Measurements from ENCODE around the gene GPR162.

GPR162 gene

DNA sequence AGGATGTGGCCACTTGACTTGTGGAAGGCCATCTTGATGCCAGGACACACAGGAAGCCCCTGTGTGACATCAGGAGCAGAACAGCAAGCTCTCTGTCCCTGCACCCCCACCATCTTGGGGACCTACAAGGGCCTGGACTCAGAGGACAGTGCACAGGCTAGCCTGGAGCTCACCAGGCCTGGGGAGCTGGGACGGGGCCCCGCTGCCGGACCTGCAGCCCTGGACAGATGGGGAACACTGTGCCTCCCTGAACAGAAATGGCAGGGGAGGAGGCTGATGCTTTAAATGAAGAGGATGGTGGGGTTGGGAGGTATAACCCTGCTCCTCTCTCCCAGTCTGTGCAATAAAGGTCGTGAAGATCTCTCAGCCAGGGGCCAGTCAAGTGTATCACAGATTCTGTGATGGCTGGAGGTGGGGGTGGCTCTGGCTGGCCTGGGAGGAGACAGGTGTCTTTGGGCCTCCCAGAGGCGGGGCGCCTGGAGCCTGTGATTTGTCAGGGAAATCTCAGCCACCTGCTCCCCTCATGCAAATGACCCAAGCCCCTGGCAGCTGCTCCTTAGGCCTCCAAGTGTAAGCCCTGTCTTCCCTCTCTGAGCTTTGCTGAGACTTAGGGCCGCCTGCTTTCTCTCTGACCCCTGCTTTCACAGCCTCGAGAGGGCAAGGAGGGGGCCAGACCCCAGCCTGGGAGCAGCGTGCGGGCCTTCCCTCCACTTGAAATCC lies 18.0 kb downstream of the GPR162 start:
- no peak for DNase-seq

GRCh38 chr12:6840330-6840729 lies 18.7 kb downstream of the GPR162 start:
- DNase-seq, result no peak

DNA sequence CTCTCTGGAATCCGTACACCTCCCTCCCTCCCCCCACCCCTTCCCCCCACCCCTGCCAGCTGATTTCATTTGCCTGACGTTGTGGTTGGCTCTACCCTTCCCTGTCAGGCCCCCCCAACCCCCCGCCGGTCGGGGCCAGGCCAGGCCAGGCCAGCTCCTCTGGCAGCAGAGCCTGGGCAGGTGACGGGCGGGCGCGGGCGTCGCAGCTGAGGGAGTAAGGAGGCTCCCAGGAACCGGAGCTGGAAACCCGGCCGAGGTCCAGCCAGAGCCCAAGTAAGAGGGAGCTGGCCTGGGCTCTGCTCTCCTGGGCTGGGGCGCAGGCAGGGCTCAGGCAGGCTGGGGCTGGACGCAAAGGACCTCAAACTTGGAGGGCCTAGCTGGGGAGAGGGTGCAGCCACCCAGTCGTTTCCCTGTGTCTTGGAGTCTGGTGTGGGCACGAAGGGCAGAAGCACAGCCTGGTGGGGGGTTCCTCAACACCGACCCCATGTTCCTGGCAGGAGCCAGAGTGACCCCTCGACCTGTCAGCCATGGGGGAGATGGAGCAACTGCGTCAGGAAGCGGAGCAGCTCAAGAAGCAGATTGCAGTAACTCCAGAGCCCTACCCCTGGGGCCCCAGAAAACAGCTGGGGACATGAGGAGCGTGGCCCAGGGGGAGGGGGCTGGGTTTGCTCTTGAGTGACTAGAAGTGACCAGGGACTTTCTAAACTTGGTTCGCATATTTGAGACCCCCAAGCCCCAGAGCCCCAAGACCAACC lies 19.3 kb downstream of the GPR162 start, which contains the start of gene GNB3:
Gene GNB3 (plus strand): TSS at position 165 of the 755 bp plus-strand sequence. CDS start 363 bp downstream, at position 528.
- no peak for DNase-seq

DNA sequence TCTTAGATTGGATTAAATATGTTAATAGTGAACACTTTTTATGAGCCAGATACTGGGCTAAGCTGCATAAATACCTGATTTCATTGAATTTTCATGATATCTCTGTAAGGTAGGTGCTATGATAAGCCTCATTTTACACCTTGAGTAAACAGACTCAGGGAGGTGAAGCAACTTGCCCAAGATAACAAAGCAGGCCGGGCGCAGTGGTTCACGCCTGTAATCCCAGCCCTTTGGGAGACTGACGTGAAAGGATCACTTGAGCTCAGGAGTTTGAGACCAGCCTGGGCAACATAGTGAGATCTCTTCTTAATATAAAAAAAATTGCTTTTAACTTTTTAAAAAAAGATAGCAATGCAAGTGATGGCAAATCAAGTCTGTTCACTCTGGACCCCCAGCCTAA lies 20.5 kb downstream of the GPR162 start:
- DNase-seq, result no peak

DNA sequence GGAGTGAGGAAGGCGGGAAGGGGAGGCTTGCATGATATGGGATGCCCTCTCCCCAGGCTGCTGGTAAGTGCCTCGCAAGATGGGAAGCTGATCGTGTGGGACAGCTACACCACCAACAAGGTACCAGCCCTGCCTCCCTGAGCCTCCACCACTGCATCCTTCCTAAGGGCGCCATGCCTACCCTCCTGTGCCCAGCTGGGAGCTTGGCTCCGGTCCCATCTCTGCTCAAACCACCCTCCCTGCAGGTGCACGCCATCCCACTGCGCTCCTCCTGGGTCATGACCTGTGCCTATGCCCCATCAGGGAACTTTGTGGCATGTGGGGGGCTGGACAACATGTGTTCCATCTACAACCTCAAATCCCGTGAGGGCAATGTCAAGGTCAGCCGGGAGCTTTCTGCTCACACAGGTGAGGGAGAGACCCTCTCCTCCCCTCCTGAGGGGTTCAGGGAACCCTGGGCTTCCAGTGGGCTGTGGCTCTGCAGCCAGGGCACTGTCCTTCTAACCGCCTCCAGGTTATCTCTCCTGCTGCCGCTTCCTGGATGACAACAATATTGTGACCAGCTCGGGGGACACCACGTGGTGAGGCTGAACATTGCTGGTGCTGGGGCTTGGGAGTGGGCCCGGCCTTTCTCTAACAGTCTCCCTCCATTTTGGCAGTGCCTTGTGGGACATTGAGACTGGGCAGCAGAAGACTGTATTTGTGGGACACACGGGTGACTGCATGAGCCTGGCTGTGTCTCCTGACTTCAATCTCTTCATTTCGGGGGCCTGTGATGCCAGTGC lies 21.7 kb downstream of the GPR162 start:
- DNase-seq, result no peak

DNA sequence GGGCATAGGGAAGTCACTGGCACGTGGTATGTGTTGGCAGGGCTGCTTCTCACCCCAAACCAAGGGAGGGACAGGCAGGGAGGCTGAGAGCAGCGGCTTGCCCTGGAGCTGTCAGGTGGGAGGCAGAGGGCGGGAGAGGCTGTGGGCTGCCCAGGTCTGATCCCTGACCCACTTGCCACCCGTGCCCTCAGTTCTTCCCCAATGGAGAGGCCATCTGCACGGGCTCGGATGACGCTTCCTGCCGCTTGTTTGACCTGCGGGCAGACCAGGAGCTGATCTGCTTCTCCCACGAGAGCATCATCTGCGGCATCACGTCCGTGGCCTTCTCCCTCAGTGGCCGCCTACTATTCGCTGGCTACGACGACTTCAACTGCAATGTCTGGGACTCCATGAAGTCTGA lies 23.8 kb downstream of the GPR162 start:
- no peak for DNase-seq

DNA sequence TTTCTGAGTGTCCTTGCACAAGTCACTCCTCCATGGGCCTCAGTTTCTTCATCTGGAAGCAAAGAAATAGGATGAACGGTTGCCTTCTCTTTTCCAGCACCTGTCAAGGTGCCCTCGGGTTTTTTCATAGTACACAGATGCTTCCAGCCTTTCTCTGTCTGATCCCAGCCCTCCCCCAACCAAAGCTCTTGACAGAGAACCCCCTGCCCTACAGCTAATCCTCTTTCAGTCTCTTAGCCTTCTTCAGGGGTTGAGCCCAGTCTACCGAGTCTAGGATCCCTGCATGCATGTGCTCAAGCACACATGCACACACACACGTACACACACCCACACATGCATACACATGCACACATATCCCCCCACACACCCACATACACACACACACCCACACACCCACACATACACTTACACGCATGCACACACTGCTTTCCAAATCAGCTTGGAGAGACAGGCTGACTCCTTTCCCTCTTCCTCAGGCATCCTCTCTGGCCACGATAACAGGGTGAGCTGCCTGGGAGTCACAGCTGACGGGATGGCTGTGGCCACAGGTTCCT lies 24.8 kb downstream of the GPR162 start:
- no peak for DNase-seq

DNA sequence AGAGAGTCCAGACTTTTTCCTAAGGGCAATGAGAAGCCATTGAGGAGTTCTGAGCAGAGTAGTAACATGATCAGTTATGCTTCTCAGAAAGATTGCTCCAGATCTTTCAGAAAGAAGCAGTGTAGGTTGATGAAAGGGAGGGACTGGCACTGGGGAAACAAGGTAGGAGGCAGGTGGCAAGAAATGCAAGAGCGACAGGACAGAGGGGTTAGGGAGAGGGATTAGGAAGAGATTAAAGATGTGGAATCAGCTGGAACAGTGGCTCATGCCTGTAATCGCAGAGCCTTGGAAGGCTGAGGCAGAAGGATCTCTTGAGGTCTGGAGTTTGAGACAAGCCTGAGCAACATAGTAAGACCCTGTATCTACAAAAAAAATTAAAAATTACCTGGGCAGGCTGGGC lies 26.1 kb downstream of the GPR162 start:
- DNase-seq, result no peak

DNA sequence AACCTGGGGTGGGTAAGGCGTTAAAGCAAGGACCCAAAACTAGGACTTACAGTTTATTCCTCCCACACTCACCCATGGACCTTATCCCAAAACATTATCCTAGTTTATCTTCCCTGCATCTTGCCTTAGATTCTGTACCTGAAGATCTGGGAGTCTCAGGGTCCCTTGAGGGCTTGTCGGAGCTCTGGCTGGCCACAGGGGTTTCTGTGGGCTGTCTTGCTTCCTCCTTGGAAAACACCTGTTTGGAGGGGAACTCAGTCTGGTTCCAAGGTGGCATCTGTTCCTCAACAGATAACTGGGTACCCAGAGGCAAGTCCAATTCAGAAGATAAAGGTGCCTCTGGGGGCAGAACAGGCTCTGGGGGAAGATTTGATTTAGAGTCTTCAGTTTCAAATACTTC lies 27.8 kb downstream of the GPR162 start:
- DNase-seq, result no peak

GRCh38 chr12:6849976-6850560 lies 28.4 kb downstream of the GPR162 start:
- no peak for DNase-seq

GRCh38 chr12:6850796-6851152 lies 29.2 kb downstream of the GPR162 start:
- no peak for DNase-seq

GRCh38 chr12:6851153-6851920 lies 29.7 kb downstream of the GPR162 start, which contains the start of gene CDCA3:
CDCA3 (minus strand) TSS chr12:6851286; CDS start chr12:6850952, 334 bp downstream.
- peak; percentile 86 for DNase-seq

DNA sequence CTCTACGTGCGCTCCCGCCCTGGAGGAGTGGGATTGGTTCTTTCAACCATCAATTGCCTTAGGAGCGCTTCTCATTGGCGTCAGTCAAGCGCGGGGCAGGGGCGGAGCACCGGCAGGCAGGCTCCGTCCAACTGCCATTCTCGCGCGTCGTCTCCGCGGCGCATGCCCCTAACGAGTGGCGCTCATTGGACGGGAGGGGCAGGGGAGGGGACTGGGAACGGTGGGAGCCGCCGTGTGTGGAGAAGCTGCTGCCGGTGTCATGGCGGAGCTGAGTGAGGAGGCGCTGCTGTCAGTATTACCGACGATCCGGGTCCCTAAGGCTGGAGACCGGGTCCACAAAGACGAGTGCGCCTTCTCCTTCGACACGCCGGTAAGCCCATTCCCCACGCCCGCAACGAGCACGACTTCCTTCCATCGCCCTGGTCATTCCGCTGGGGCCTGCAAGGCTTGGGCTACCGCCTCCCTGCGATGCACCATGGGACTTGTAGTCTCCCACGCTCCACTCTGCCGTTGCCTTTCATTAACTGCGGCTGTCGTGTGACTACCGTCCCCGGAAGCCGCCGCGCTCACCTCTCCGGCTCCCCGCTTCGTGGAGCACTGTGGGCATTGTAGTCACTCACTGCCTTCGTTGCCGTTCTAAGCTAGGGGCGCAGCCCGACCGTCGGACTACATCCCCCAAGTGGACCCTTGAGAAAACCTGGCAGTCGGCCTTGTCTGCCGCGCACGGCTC lies 30.5 kb downstream of the GPR162 start, which contains the start of gene USP5:
Gene USP5 (plus strand): TSS at position 230 of the 730 bp plus-strand sequence. CDS start 30 bp downstream, at position 260.
- peak; percentile 96 for DNase-seq

DNA sequence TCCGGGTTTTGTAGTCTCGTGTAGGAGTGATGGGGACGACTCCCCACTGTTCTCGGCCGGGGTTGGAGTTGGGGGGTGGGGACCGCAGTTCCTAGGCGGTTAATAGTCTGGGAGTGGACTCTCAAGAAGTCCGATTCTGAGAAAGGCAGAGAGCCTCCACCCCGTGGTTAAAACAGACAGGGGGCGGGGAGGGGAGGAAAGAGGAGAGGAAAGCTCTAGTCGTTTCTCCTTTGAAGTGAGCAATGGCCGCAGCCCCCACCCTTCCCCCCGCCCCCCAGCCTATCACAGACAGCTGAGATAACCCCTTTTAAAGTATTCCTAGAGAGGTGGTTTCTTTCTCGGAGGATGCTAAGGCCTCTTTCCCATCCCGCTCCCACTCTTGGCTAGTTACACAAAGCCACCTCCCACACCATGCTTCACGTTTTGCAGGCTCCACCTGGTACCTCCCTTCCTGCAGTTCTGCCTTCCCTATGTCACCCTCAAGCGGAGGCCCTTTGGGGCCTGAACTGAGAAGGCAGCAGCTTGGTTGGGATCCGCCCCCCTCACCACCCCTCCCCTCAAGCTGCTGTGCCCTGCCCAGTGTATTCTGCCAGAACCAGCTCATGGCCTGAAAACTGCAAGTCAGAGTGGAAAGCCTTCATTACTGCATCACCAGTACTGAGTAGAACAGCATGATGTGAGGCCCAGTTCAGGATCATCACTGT lies 31.2 kb downstream of the GPR162 start:
- DNase-seq, result peak; percentile 37

GRCh38 chr12:6853626-6854025 lies 32.0 kb downstream of the GPR162 start:
- DNase-seq, result no peak

GRCh38 chr12:6854036-6854435 lies 32.4 kb downstream of the GPR162 start:
- no peak for DNase-seq

GRCh38 chr12:6855322-6855721 lies 33.7 kb downstream of the GPR162 start:
- no peak for DNase-seq

DNA sequence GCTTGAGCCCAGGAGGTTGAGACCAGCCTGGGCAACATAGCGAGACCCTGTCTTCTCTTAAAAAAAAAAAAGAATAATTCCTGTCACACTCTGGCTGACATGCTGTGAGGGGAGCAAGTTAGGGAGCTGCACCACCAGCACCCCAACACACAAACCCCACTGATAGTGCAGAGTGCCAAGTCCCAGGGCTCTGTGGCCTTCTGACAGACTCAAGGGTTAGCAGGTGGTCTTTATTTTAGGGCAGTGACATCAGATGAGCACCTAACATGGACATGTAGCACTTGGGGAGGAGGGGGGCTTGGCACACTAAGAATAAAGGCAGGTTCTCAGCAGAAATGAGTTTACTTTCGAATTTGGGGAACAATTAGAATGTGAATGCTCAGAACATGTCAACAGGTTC lies 37.2 kb downstream of the GPR162 start:
- no peak for DNase-seq

GRCh38 chr12:6860116-6860515 lies 38.5 kb downstream of the GPR162 start:
- DNase-seq, result no peak

DNA sequence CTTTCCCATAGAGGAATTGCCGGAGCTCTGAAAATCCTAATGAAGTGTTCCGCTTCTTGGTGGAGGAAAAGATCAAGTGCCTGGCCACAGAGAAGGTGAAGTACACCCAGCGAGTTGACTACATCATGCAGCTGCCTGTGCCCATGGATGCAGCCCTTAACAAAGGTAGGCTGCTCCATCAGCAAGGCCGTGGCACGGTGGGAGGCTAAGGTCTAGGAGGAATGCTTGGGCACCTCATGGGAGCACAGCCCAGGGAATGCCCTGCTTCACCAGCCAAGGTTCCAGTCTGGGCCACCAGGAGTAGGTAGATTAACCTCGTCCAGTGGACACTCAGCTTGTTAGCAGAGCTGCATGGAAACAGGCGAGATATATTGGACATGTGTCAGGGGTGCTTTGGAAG lies 39.3 kb downstream of the GPR162 start:
- DNase-seq, result no peak

Data from effector CD8-positive, alpha-beta T cell (primary cell).